ENCODE results near the gene FAM78B. TPM values are rescaled to one million over a fixed set of nuclear protein-coding genes. Genes with fewer than 3 reads are reported as not detected.

FAM78B gene
- total and polyA plus RNA-seq, 2 of the 8 experiments (the other 6 are each of a cell fraction or from before 2014, with no cell fraction given): 2.3 to 3.6 TPM

GRCh38 chr1:166119471-166119965, 47.3 kb downstream of the FAM78B start (continued):
- no peak for TF ChIP-seq CHD7 (IDR thresholded peaks at IDR 0.05; ENCODE audit: insufficient replicate concordance, low read length)
- TF ChIP-seq EGR1 (IDR thresholded peaks at IDR 0.05; ENCODE audit: borderline replicate concordance, low read depth, low read length): no peak
- no peak for TF ChIP-seq SIN3A (conservative IDR thresholded peaks at IDR 0.05 in 1 of 2, IDR thresholded peaks at IDR 0.05 in 1 of 2; ENCODE audit: low read depth in 1 of 2, low read length in 2 of 2)
- TF ChIP-seq ATF2 (IDR thresholded peaks at IDR 0.05; ENCODE audit: low read length): no peak
- no peak for TF ChIP-seq ZNF274 (IDR thresholded peaks at IDR 0.05; ENCODE audit: borderline replicate concordance, extremely low read depth, low read length)
- no peak for TF ChIP-seq MAFK (IDR thresholded peaks at IDR 0.05; ENCODE audit: low read depth, low read length)
- TF ChIP-seq CBX5 (IDR thresholded peaks at IDR 0.05; ENCODE audit: low read depth, low read length): no peak
- no peak for TF ChIP-seq CEBPB (IDR thresholded peaks at IDR 0.05; ENCODE audit: low read depth, low read length)
